Endometrial microvascular endothelial cells (primary cell): ENCODE measurements around the gene SH3D19. TPM values are rescaled to one million over a fixed set of nuclear protein-coding genes. Genes with fewer than 3 reads are reported as not detected.
"Not testable (repeated sequence)": the region's sequence is repeated elsewhere in the genome, so short reads cannot be mapped to it uniquely, and the experiment has no call there.

Experiments
- in situ Hi-C: cut with HindIII; loops from 2 replicates; pipeline ENCODE4 v1.10.0; 2017; ENCODE audit warnings: low sequenced_read_pairs, low pct_unique_long_range_greater_than_20kb; ENCODE audit errors: inconsistent ontology term
- total RNA-seq: library from RNA; depleted of rRNA; stranded (reverse); fragments of >200 nt; gene quantifications from one replicate; pipeline ENCODE4 v1.2.3, GENCODE V29; 2015; ENCODE audit errors: inconsistent ontology term

SH3D19 gene
- total RNA-seq, 1 donor from 2014 or later, result 49.5 TPM

GRCh38 chr4:151247395-151247794, 78.0 kb downstream of the SH3D19 start:
- in situ Hi-C loops, result no loop called here

- in situ Hi-C loops, result no loop called here
These were observed 78.7 kb downstream of the SH3D19 start for GRCh38 chr4:151246742-151247141.

DNA sequence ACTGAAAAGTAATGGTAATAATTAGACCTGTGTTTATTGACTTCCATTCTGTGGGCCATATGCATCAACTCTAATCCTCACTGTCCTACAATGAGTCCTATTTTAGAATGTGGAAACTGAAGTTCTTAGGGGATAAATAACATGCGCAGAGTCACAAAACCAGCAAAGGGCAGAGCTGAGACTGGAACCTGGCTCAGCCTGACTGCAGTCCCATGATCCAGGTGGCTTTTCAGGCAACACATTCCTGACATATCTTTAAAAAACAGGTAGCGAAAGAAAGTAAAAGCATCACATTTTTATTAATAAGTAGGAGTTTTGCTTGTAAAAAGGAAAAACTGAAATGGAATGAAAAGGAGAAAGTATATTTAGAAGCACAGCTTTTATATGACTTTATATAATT, 83.1 kb downstream of the SH3D19 start:
- in situ Hi-C loops, result no loop called here

DNA sequence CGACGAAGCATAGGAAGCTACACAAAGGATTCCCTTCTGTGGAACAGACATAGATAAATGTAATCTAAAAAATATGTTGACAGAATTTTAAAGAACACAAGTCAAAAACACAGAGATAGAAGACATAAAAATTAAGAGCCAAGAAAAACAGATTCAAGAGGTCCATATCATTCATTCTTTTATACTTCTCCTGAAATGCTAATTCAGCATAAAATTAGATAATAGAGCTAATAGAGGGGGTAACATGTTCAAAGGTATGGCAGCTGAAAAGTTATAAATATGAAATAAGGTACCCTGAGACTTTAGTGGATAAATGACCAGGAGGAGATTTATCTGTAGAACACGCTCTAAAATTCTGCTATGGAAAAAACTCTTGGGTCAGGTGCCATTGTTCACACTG, 85.8 kb downstream of the SH3D19 start:
- in situ Hi-C loops, result no loop called here

DNA sequence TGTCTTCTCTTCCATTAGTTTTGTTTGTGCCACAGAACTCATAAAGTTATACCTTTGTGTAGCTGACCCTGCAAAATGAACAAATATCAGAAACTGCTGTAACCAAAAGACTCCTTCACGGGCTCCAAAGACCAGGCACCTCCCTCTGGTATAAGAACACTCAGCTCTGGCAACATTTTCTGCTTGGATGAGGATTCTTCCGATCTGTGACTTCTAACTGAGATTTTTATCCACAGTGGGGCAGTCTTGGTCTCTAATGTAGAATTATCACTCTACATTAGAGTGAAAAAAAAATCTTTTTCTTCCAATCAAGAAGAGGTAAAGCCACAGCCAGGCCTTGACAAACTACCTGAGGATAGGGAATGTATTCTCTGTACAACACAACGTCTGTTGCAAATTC, 86.9 kb downstream of the SH3D19 start:
- in situ Hi-C loops, result no loop called here

- in situ Hi-C loops, result no loop called here
These were observed 89.4 kb downstream of the SH3D19 start for GRCh38 chr4:151236036-151236435.

- in situ Hi-C loops, result not testable (repeated sequence)
These were observed 90.0 kb downstream of the SH3D19 start for GRCh38 chr4:151235373-151235772.

- in situ Hi-C loops, result no loop called here
These were observed 91.8 kb downstream of the SH3D19 start for GRCh38 chr4:151233600-151233999.

GRCh38 chr4:151231915-151232595, 93.3 kb downstream of the SH3D19 start:
- in situ Hi-C loops, result no loop called here

- in situ Hi-C loops, result no loop called here
These were observed 97.0 kb downstream of the SH3D19 start for GRCh38 chr4:151228189-151229119.

DNA sequence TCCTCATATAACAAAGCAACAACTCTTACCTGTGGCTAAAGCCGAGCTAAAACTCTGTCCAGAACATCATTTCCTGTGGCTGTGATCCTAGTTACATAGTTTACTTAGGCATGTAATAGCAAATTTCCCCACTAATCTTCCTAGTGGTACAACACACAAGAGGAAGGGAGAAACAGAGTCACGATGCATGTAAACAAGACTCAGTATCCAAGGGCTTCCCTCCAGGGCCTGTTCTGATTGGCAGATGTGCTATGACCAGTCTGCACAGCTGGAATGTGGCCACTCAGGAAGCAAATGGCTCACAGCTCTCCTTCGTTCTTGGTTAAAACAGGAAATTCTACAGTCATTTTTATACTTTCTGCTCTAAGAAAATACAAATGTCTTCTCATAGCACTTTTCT, 97.7 kb downstream of the SH3D19 start:
- in situ Hi-C loops, result no loop called here

GRCh38 chr4:151227172-151227571, 98.2 kb downstream of the SH3D19 start:
- in situ Hi-C loops, result no loop called here

- in situ Hi-C loops, result no loop called here
These were observed 99.1 kb downstream of the SH3D19 start for GRCh38 chr4:151226004-151226932.

GRCh38 chr4:151223465-151223864, 101.9 kb downstream of the SH3D19 start:
- in situ Hi-C loops, result no loop called here

DNA sequence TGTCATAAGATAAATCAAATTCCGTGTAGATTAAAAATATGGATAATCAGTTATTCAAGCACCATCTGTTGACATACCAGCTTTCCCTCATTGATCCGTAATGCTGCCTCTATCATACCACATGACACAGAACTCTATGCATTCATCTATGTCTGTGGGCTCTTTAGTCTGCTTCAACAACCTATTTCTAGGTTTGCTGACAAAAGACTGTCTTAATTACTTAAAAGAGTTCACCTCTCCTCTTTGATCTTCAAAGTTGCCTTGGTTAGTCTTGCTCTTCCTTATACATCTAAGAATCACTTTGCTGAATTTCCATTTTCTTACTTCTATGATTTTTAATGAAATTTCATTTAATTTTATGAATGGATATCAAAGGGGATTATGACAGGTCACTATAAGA, 105.5 kb downstream of the SH3D19 start:
- in situ Hi-C loops, result no loop called here

DNA sequence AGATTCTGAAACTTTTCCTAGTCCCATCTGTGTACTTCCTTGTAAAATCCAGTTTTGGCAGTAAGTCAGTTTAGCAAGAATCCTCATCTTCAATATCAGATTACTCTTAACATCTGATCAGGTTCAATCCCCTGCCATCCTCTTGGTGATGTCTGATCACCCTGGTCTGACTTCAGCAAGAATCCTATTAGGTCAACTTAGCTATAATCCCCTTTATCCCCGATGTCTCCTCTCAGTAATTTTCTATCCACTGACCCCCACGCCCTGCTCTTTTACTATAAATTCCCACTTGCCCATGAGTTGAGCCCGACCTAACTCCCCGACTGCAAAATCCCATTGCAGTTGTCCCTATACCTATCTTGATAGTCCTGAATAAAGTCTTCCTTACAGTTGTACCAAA, 106.3 kb downstream of the SH3D19 start:
- in situ Hi-C loops, result no loop called here

DNA sequence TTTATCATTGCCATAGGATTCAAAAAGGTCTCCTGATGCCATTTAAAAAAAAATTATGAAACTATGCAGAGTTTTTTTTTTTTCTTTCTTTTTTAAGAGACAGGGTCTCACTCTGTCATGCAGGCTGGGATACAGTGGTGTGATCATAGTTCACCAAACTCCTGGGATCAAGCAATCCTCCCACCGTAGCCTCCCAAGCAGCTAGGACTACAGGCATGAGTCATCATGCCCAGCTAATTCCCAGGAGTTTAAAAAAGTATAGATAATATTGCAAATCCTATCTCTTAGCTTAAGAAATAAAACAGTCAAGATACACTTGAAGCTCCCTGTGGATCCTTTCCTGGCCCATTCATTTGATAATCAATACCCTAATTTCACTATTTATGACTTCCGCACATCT, 107.1 kb downstream of the SH3D19 start:
- in situ Hi-C loops, result no loop called here

GRCh38 chr4:151217326-151217725, 108.1 kb downstream of the SH3D19 start:
- in situ Hi-C loops, result no loop called here

DNA sequence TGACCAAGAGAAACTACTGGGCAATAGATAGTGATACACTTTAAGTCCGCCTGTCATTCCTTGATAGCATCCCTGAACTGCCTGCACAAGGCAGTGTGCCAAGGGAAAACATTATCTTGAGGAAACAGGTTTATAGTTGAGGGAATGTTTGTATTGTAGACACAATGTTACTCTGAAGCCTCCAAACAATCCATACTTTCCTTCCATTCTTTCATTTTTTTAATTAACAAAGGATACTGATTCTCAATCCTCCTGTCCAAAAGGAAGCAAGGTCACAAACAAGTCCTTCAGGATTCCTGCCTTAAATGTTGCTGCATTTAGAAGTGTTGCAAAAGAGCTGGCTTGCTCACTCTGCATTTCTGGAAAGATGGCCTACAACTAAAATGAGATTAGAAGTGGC, 110.1 kb downstream of the SH3D19 start:
- in situ Hi-C loops, result no loop called here
